Activated T-cell treated with anti-CD3 and anti-CD28 coated beads, Interleukin-2, amount 50 U/mL, for 72 hours (primary cell): ENCODE results near the gene GALNT14. TPM values are rescaled to one million over a fixed set of nuclear protein-coding genes. Genes with fewer than 3 reads are reported as not detected.

Experiments used
- ATAC-seq, 2 donors: fragments of 150-1000 bp; cut with Tn5 transposase; replicated peaks in 1 of 2; 2 replicates each; pipeline ENCODE4 v1.10.0; 2021; ENCODE audit warnings: moderate library complexity in 2 of 2, mild to moderate bottlenecking in 1 of 2
- DNase-seq, 2 donors: peaks; one replicate each; pipeline ENCODE4 v3.0.0; 2021 to 2022; ENCODE audit warnings: mixed read lengths in 1 of 2
- H3K27ac Mint-ChIP-seq: one replicate; pipeline ENCODE4 v1.8.0; 2022; ENCODE audit warnings: mild to moderate bottlenecking, moderate library complexity, mixed read lengths
- H3K27me3 Mint-ChIP-seq: one replicate; pipeline ENCODE4 v1.8.0; 2022; ENCODE audit warnings: low read depth, mixed read lengths
- H3K36me3 Mint-ChIP-seq, 2 donors: one replicate each; pipeline ENCODE4 v1.8.0; 2022; ENCODE audit warnings: mixed read lengths in 2 of 2, mild to moderate bottlenecking in 1 of 2; ENCODE audit not compliant: insufficient read depth in 2 of 2
- H3K4me1 Mint-ChIP-seq: one replicate; pipeline ENCODE4 v1.8.0; 2022; ENCODE audit warnings: low read depth, mixed read lengths
- H3K4me3 Mint-ChIP-seq, 2 donors: one replicate each; pipeline ENCODE4 v1.8.0; 2022; ENCODE audit warnings: mild to moderate bottlenecking in 2 of 2, mixed read lengths in 2 of 2, moderate library complexity in 2 of 2
- H3K9me3 Mint-ChIP-seq, 2 donors: one replicate each; pipeline ENCODE4 v1.8.0; 2022; ENCODE audit warnings: mixed read lengths in 2 of 2
- total RNA-seq, 2 donors: library from RNA; stranded (reverse); gene quantifications; one replicate each; pipeline ENCODE4 v1.2.3, GENCODE V29; 2022

Gene GALNT14
- total RNA-seq, 2 donors from 2014 or later = 0.67 to 0.81 TPM

- ATAC-seq = peak in 1 of 2 donors; percentile 28
These were observed 107.0 kb downstream of the GALNT14 start for GRCh38 chr2:31031132-31031706.

GRCh38 chr2:31028417-31028816 is 109.8 kb downstream of the GALNT14 start:
- Mint-ChIP-seq H3K4me1 (no peaks in the 10 kb centered on the region), H3K9me3 (peaks cover 0 to under 1% of the 10 kb centered on the region in 2 donors), H3K36me3 (no peaks in the 10 kb centered on the region), H3K4me3 (no peak overlapping the region), H3K27ac (no peak overlapping the region), H3K27me3 (peaks cover 4% of the 10 kb centered on the region)
- DNase-seq (no peak), ATAC-seq (no peak)

More at GRCh38 chr2:31031132-31031706, 107.0 kb downstream of the GALNT14 start:
- peaks cover 9% of the 10 kb centered on the region for H3K27me3 Mint-ChIP-seq
- H3K9me3 Mint-ChIP-seq = peaks cover 1 to 4% of the 10 kb centered on the region in 2 donors
- no peak overlapping the region for H3K27ac Mint-ChIP-seq
- no peak for DNase-seq
- no peaks in the 10 kb centered on the region for H3K36me3 Mint-ChIP-seq
- H3K4me3 Mint-ChIP-seq = no peak overlapping the region
- H3K4me1 Mint-ChIP-seq = no peaks in the 10 kb centered on the region

GRCh38 chr2:31027549-31027948 is 110.7 kb downstream of the GALNT14 start:
- no peak for ATAC-seq
- Mint-ChIP-seq H3K4me1 (no peaks in the 10 kb centered on the region), H3K36me3 (no peaks in the 10 kb centered on the region), H3K9me3 (no peaks in the 10 kb centered on the region), H3K27ac (no peak overlapping the region), H3K27me3 (no peaks in the 10 kb centered on the region), H3K4me3 (no peak overlapping the region)
- DNase-seq = no peak

GRCh38 chr2:31023541-31023940 is 114.7 kb downstream of the GALNT14 start:
- no peak for DNase-seq
- Mint-ChIP-seq H3K9me3 (no peaks in the 10 kb centered on the region), H3K4me1 (no peaks in the 10 kb centered on the region), H3K27ac (no peak overlapping the region), H3K27me3 (no peaks in the 10 kb centered on the region), H3K36me3 (no peaks in the 10 kb centered on the region), H3K4me3 (no peak overlapping the region)
- no peak for ATAC-seq

GRCh38 chr2:31020713-31021112 is 117.5 kb downstream of the GALNT14 start:
- ATAC-seq = no peak
- no peaks in the 10 kb centered on the region for H3K4me1 Mint-ChIP-seq
- DNase-seq = no peak
- no peaks in the 10 kb centered on the region for H3K9me3 Mint-ChIP-seq
- H3K27me3 Mint-ChIP-seq = no peaks in the 10 kb centered on the region
- H3K36me3 Mint-ChIP-seq = no peaks in the 10 kb centered on the region
- no peak overlapping the region for H3K27ac Mint-ChIP-seq
- no peak overlapping the region for H3K4me3 Mint-ChIP-seq

- Mint-ChIP-seq H3K9me3 (no peaks in the 10 kb centered on the region), H3K27me3 (no peaks in the 10 kb centered on the region), H3K4me3 (no peak overlapping the region), H3K27ac (no peak overlapping the region), H3K36me3 (no peaks in the 10 kb centered on the region), H3K4me1 (no peaks in the 10 kb centered on the region)
- DNase-seq (no peak), ATAC-seq (no peak)
These were observed 120.0 kb downstream of the GALNT14 start for GRCh38 chr2:31018280-31018679.

GRCh38 chr2:31016648-31017047 is 121.6 kb downstream of the GALNT14 start:
- ATAC-seq (no peak), DNase-seq (no peak)
- Mint-ChIP-seq H3K4me3 (no peak overlapping the region), H3K27me3 (no peaks in the 10 kb centered on the region), H3K27ac (no peak overlapping the region), H3K4me1 (no peaks in the 10 kb centered on the region), H3K9me3 (no peaks in the 10 kb centered on the region), H3K36me3 (no peaks in the 10 kb centered on the region)

- Mint-ChIP-seq H3K36me3 (no peaks in the 10 kb centered on the region), H3K9me3 (no peaks in the 10 kb centered on the region), H3K27ac (no peak overlapping the region), H3K27me3 (peaks cover 5% of the 10 kb centered on the region), H3K4me1 (no peaks in the 10 kb centered on the region), H3K4me3 (no peak overlapping the region)
- no peak for ATAC-seq
- no peak for DNase-seq
These were observed 123.7 kb downstream of the GALNT14 start for GRCh38 chr2:31014516-31014915.

GRCh38 chr2:31013301-31013700 is 124.9 kb downstream of the GALNT14 start:
- H3K27ac Mint-ChIP-seq = no peak overlapping the region
- ATAC-seq (no peak), DNase-seq (no peak)
- H3K9me3 Mint-ChIP-seq = no peaks in the 10 kb centered on the region
- H3K4me3 Mint-ChIP-seq = no peak overlapping the region
- no peaks in the 10 kb centered on the region for H3K36me3 Mint-ChIP-seq
- peaks cover 10% of the 10 kb centered on the region for H3K27me3 Mint-ChIP-seq
- H3K4me1 Mint-ChIP-seq = no peaks in the 10 kb centered on the region

GRCh38 chr2:31012406-31012805 is 125.8 kb downstream of the GALNT14 start:
- DNase-seq = no peak
- Mint-ChIP-seq H3K36me3 (no peaks in the 10 kb centered on the region), H3K9me3 (no peaks in the 10 kb centered on the region), H3K27ac (no peak overlapping the region), H3K4me3 (no peak overlapping the region), H3K27me3 (peaks cover 10% of the 10 kb centered on the region), H3K4me1 (no peaks in the 10 kb centered on the region)
- no peak for ATAC-seq

- no peaks in the 10 kb centered on the region for H3K36me3 Mint-ChIP-seq
- H3K4me3 Mint-ChIP-seq = no peak overlapping the region
- no peaks in the 10 kb centered on the region for H3K4me1 Mint-ChIP-seq
- no peak for DNase-seq
- H3K27ac Mint-ChIP-seq = no peak overlapping the region
- H3K27me3 Mint-ChIP-seq = peaks cover 10% of the 10 kb centered on the region
- no peaks in the 10 kb centered on the region for H3K9me3 Mint-ChIP-seq
- ATAC-seq = no peak
These were observed 126.7 kb downstream of the GALNT14 start for GRCh38 chr2:31011587-31011986.

GRCh38 chr2:31008561-31009114 is 129.6 kb downstream of the GALNT14 start:
- Mint-ChIP-seq H3K4me1 (no peaks in the 10 kb centered on the region), H3K9me3 (no peaks in the 10 kb centered on the region), H3K27me3 (peaks cover 10% of the 10 kb centered on the region), H3K27ac (no peak overlapping the region), H3K36me3 (no peaks in the 10 kb centered on the region), H3K4me3 (no peak overlapping the region)
- no peak for DNase-seq
- no peak for ATAC-seq

GRCh38 chr2:31004257-31004656 is 134.0 kb downstream of the GALNT14 start:
- no peak for DNase-seq

GRCh38 chr2:31003749-31004148 is 134.5 kb downstream of the GALNT14 start:
- ATAC-seq (no peak), DNase-seq (no peak)
- H3K27me3 Mint-ChIP-seq = no peaks in the 10 kb centered on the region
- H3K4me1 Mint-ChIP-seq = no peaks in the 10 kb centered on the region
- no peaks in the 10 kb centered on the region for H3K36me3 Mint-ChIP-seq
- H3K27ac Mint-ChIP-seq = no peak overlapping the region
- no peak overlapping the region for H3K4me3 Mint-ChIP-seq
- no peaks in the 10 kb centered on the region for H3K9me3 Mint-ChIP-seq

More at GRCh38 chr2:31004257-31004656, 134.0 kb downstream of the GALNT14 start:
- H3K27ac Mint-ChIP-seq = no peak overlapping the region
- H3K27me3 Mint-ChIP-seq = peaks cover 2% of the 10 kb centered on the region
- ATAC-seq = no peak
- H3K9me3 Mint-ChIP-seq = no peaks in the 10 kb centered on the region
- H3K4me3 Mint-ChIP-seq = no peak overlapping the region
- no peaks in the 10 kb centered on the region for H3K36me3 Mint-ChIP-seq
- no peaks in the 10 kb centered on the region for H3K4me1 Mint-ChIP-seq
